ENCODE results near the gene TCEAL2.
"Not testable (repeated sequence)": the region's sequence is repeated elsewhere in the genome, so short reads cannot be mapped to it uniquely, and the experiment has no call there.

The TCEAL2 gene

DNA sequence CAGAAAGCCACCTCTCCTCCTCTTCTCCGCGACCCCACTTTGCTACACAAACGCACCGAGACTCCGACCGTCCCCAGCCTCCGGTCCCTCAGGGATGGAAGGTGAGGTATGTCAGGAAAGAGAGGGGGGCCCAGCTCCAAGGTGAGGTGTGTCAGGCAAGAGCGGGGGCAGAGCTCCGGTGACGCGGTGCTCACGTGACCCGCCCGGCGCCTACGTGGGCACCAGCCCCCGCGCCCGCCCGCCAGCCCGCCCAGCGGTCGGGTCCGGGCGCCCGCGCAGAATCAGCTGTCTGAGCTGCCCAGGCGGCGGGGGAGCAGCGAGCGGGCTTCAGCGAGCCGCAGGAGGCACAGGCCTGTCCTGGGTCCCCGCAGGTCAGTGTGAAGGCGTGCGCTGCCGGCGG, at the start of gene TCEAL2:
TSS of gene TCEAL2 (plus strand) at position 244 of the 400 bp plus-strand sequence. CDS start 1,152 bp downstream, outside the sequence.
- not testable (repeated sequence) for H3K9me3 ChIP-seq (ENCODE audit: control insufficient read depth, insufficient read depth, low read depth, low read length); H3K36me3 ChIP-seq (ENCODE audit: control insufficient read depth, insufficient read depth, low read length); H3K4me1 ChIP-seq (ENCODE audit: control insufficient read depth, insufficient read depth, low read length); H3K9ac ChIP-seq (ENCODE audit: low read length); H3K27ac ChIP-seq (ENCODE audit: low read depth, low read length)
- peaks cover 65% of the 10 kb centered on the region for H3K27me3 ChIP-seq (ENCODE audit: control insufficient read depth, insufficient read depth, low read length)
- H3K4me3 ChIP-seq (ENCODE audit: low read depth, low read length), result peak within 1 kb of the TSS; percentile 70

- Histone ChIP-seq H3K4me3 (ENCODE audit: low read depth, low read length) (no peak overlapping the region), H3K27me3 (ENCODE audit: control insufficient read depth, insufficient read depth, low read length) (peaks cover 3% of the 10 kb centered on the region; the same call in 1 of the 2 replicates), H3K36me3 (ENCODE audit: control insufficient read depth, insufficient read depth, low read length) (no peaks in the 10 kb centered on the region), H3K27ac (ENCODE audit: low read depth, low read length) (no peak overlapping the region), H3K9me3 (ENCODE audit: control insufficient read depth, insufficient read depth, low read depth, low read length) (peaks cover 11% of the 10 kb centered on the region), H3K4me1 (ENCODE audit: control insufficient read depth, insufficient read depth, low read length) (no peaks in the 10 kb centered on the region), H3K9ac (ENCODE audit: low read length) (no peak overlapping the region)
Measured at GRCh38 chrX:102077426-102077825, 48.1 kb upstream of the TCEAL2 start.

GRCh38 chrX:102085706-102086105, 39.8 kb upstream of the TCEAL2 start:
- no peak overlapping the region for H3K9ac ChIP-seq (ENCODE audit: low read length)

DNA sequence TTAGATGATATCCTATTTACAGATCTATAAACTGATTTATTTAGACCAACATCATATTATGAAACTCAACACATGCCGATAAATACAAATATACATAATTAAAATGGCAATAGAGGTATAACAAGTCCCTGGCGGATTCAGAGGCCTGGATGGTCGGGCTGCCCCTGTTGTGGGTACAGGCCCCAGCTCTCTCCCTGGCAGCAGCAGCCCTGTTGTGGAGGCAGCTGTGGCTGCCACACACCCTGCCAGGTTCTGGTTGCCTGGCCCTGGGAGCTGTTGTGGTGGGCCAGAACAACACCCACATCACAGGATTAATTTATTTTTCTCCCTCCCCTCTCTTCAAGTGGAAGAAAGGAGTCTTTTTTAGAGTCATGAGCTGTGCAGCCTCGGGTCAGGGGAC, 12.1 kb upstream of the TCEAL2 start:
- no peaks in the 10 kb centered on the region for H3K4me1 ChIP-seq (ENCODE audit: control insufficient read depth, insufficient read depth, low read length)
- no peak overlapping the region for H3K9ac ChIP-seq (ENCODE audit: low read length)
- H3K36me3 ChIP-seq (ENCODE audit: control insufficient read depth, insufficient read depth, low read length), result no peaks in the 10 kb centered on the region
- no peak overlapping the region for H3K27ac ChIP-seq (ENCODE audit: low read depth, low read length)
- H3K27me3 ChIP-seq (ENCODE audit: control insufficient read depth, insufficient read depth, low read length), result peaks cover 4% of the 10 kb centered on the region
- H3K9me3 ChIP-seq (ENCODE audit: control insufficient read depth, insufficient read depth, low read depth, low read length), result peaks cover 32% of the 10 kb centered on the region
- no peak overlapping the region for H3K4me3 ChIP-seq (ENCODE audit: low read depth, low read length)

More at GRCh38 chrX:102085706-102086105, 39.8 kb upstream of the TCEAL2 start:
- H3K27ac ChIP-seq (ENCODE audit: low read depth, low read length), result no peak overlapping the region
- H3K9me3 ChIP-seq (ENCODE audit: control insufficient read depth, insufficient read depth, low read depth, low read length), result peaks cover 6% of the 10 kb centered on the region; the same call in 1 of the 2 replicates
- no peaks in the 10 kb centered on the region for H3K4me1 ChIP-seq (ENCODE audit: control insufficient read depth, insufficient read depth, low read length)
- H3K36me3 ChIP-seq (ENCODE audit: control insufficient read depth, insufficient read depth, low read length), result no peaks in the 10 kb centered on the region
- peaks cover 3% of the 10 kb centered on the region; the same call in 1 of the 2 replicates for H3K27me3 ChIP-seq (ENCODE audit: control insufficient read depth, insufficient read depth, low read length)
- no peak overlapping the region for H3K4me3 ChIP-seq (ENCODE audit: low read depth, low read length)

DNA sequence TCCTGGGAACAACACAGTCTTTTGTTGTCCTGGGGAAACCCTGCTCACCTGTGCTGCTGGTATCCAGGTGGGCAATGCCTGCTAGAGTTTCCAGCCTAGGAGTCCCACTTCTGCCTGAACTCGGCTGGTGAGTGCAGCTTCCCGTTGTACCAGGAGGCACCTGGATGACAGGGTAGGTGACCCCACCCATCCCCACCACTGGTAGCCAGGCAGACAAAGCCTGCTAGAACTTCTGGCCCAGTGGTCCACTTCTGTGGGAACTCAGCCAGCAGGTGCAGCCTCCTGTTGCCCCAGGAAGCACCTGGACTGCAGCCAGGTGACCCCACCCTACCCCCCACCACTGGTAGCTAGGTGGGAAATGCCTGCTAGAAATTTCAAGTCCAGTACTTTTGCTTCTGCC, 9.7 kb upstream of the TCEAL2 start:
- H3K9ac ChIP-seq (ENCODE audit: low read length), result no peak overlapping the region

DNA sequence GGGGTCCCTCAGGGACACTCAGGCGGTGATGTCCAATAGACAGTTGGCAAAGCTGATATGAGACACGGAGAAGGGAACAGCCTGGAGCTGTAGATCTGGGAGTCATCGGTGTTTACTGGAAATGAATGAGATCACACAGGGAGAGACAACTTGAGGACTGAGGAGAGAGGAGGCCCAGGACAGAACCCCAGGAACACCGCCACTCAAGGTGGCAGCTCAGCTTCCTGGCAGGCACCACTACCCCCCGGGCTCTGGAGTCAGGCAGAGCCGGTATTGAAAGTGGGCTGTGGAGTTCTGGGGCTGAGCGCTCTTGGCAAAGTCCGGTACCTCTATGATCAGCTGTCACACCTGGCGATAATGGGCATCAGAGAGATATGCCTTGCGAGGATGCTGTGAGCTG, 465 bp upstream of the TCEAL2 start:
- peaks cover 61% of the 10 kb centered on the region for H3K27me3 ChIP-seq (ENCODE audit: control insufficient read depth, insufficient read depth, low read length)
- not testable (repeated sequence) for H3K9me3 ChIP-seq (ENCODE audit: control insufficient read depth, insufficient read depth, low read depth, low read length); H3K36me3 ChIP-seq (ENCODE audit: control insufficient read depth, insufficient read depth, low read length); H3K4me1 ChIP-seq (ENCODE audit: control insufficient read depth, insufficient read depth, low read length); H3K27ac ChIP-seq (ENCODE audit: low read depth, low read length); H3K9ac ChIP-seq (ENCODE audit: low read length)
- peak overlapping the region; percentile 70 for H3K4me3 ChIP-seq (ENCODE audit: low read depth, low read length)

More for the DNA sequence above, 9.7 kb upstream of the TCEAL2 start:
- Histone ChIP-seq H3K9me3 (ENCODE audit: control insufficient read depth, insufficient read depth, low read depth, low read length) (peaks cover 21% of the 10 kb centered on the region), H3K36me3 (ENCODE audit: control insufficient read depth, insufficient read depth, low read length) (no peaks in the 10 kb centered on the region), H3K4me1 (ENCODE audit: control insufficient read depth, insufficient read depth, low read length) (no peaks in the 10 kb centered on the region), H3K4me3 (ENCODE audit: low read depth, low read length) (no peak overlapping the region), H3K27ac (ENCODE audit: low read depth, low read length) (no peak overlapping the region), H3K27me3 (ENCODE audit: control insufficient read depth, insufficient read depth, low read length) (peaks cover 11% of the 10 kb centered on the region)

GRCh38 chrX:102126080-102126818, 770 bp downstream of the TCEAL2 start:
- H3K4me3 ChIP-seq (ENCODE audit: low read depth, low read length), result peak overlapping the region; percentile 70

DNA sequence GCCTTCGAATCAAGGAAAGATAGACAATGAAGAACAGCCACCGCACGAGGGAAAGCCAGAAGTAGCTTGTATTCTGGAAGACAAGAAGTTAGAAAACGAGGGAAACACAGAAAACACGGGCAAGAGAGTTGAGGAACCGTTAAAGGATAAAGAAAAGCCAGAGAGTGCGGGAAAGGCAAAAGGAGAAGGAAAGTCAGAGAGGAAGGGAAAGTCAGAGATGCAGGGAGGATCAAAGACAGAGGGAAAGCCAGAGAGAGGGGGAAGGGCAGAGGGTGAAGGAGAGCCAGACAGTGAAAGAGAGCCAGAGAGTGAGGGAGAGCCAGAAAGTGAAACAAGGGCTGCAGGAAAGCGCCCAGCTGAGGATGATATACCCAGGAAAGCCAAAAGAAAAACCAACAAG, 1.4 kb downstream of the TCEAL2 start:
- Histone ChIP-seq H3K27ac (ENCODE audit: low read depth, low read length) (no peak overlapping the region), H3K27me3 (ENCODE audit: control insufficient read depth, insufficient read depth, low read length) (peaks cover 71% of the 10 kb centered on the region), H3K4me3 (ENCODE audit: low read depth, low read length) (peak overlapping the region; percentile 70; the same call in 1 of the 2 replicates), H3K9me3 (ENCODE audit: control insufficient read depth, insufficient read depth, low read depth, low read length) (no peaks in the 10 kb centered on the region), H3K36me3 (ENCODE audit: control insufficient read depth, insufficient read depth, low read length) (no peaks in the 10 kb centered on the region), H3K9ac (ENCODE audit: low read length) (no peak overlapping the region), H3K4me1 (ENCODE audit: control insufficient read depth, insufficient read depth, low read length) (no peaks in the 10 kb centered on the region; the same call in 1 of the 2 replicates)

More at GRCh38 chrX:102126080-102126818, 770 bp downstream of the TCEAL2 start:
- H3K4me1 ChIP-seq (ENCODE audit: control insufficient read depth, insufficient read depth, low read length); H3K9ac ChIP-seq (ENCODE audit: low read length); H3K36me3 ChIP-seq (ENCODE audit: control insufficient read depth, insufficient read depth, low read length); H3K9me3 ChIP-seq (ENCODE audit: control insufficient read depth, insufficient read depth, low read depth, low read length); H3K27ac ChIP-seq (ENCODE audit: low read depth, low read length): not testable (repeated sequence)
- peaks cover 66% of the 10 kb centered on the region for H3K27me3 ChIP-seq (ENCODE audit: control insufficient read depth, insufficient read depth, low read length)

DNA sequence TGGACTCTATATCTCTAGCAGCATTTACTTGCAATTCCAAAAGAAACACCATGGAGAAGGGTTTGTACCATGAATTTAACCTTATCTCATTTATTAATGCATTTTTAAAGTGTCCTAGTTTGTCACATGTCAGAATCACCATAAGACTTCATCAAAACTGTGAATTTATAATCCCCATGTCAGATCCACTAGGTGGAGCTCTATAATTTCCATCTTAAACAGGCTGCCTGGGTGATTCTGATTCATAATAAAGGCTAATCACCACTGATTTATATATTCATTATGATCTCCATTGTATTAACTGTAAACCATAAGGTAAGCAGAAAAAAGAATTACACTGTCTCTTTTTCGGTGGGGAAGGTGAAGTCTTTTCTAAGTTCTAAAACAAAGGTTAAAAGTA, 4.0 kb downstream of the TCEAL2 start:
- H3K9ac ChIP-seq (ENCODE audit: low read length), result no peak overlapping the region
- H3K27me3 ChIP-seq (ENCODE audit: control insufficient read depth, insufficient read depth, low read length), result peaks cover 68% of the 10 kb centered on the region
- H3K4me1 ChIP-seq (ENCODE audit: control insufficient read depth, insufficient read depth, low read length), result no peaks in the 10 kb centered on the region; the same call in 1 of the 2 replicates
- H3K36me3 ChIP-seq (ENCODE audit: control insufficient read depth, insufficient read depth, low read length), result no peaks in the 10 kb centered on the region
- H3K9me3 ChIP-seq (ENCODE audit: control insufficient read depth, insufficient read depth, low read depth, low read length), result no peaks in the 10 kb centered on the region
- no peak overlapping the region for H3K27ac ChIP-seq (ENCODE audit: low read depth, low read length)
- no peak overlapping the region for H3K4me3 ChIP-seq (ENCODE audit: low read depth, low read length)

DNA sequence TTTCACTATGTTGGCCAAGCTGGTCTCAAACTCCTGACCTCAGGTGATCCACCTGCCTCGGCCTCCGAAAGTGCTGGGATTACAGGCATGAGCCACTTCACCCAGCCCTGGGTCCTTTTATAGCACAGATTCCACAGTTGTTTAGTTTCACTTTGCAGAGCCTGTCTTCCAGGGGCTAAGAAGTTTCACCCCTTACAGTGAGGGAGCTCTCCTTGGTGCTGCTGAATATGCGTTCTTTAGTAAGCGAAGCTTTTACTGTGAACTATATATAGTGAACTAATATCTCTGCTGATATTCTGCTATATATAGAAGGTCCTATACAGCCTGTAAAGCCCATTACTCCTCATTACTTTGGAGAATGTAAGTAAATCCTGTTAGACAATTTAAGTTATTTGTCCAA, 12.6 kb downstream of the TCEAL2 start:
- H3K4me1 ChIP-seq (ENCODE audit: control insufficient read depth, insufficient read depth, low read length), result no peaks in the 10 kb centered on the region
- peaks cover 54% of the 10 kb centered on the region for H3K27me3 ChIP-seq (ENCODE audit: control insufficient read depth, insufficient read depth, low read length)
- no peak overlapping the region for H3K27ac ChIP-seq (ENCODE audit: low read depth, low read length)
- no peaks in the 10 kb centered on the region; the same call in 1 of the 2 replicates for H3K9me3 ChIP-seq (ENCODE audit: control insufficient read depth, insufficient read depth, low read depth, low read length)
- no peak overlapping the region for H3K4me3 ChIP-seq (ENCODE audit: low read depth, low read length)
- no peaks in the 10 kb centered on the region for H3K36me3 ChIP-seq (ENCODE audit: control insufficient read depth, insufficient read depth, low read length)
- no peak overlapping the region for H3K9ac ChIP-seq (ENCODE audit: low read length)

DNA sequence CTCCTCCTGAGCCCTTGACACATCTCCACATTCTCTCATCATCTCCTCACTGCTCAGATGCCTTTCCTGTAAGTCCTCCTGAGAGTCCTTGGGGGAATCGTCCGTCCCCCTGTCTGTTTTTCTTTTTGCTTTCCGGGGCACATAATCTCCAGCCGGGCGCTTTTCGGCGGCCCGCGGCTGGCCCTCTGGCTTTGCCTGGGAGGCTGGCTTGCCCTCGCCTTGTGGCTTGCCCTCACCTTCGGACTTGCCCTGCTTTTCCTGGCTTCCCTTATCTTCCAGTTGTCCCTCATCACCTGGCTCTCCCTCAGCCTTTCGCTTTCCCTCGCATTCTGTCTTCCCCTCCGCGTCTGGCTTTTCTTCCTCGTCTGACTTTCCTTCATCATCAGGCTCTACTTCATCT, 15.4 kb downstream of the TCEAL2 start:
- not testable (repeated sequence) for H3K9ac ChIP-seq (ENCODE audit: low read length); H3K36me3 ChIP-seq (ENCODE audit: control insufficient read depth, insufficient read depth, low read length); H3K4me1 ChIP-seq (ENCODE audit: control insufficient read depth, insufficient read depth, low read length); H3K27ac ChIP-seq (ENCODE audit: low read depth, low read length); H3K9me3 ChIP-seq (ENCODE audit: control insufficient read depth, insufficient read depth, low read depth, low read length); H3K4me3 ChIP-seq (ENCODE audit: low read depth, low read length)
- peaks cover 47% of the 10 kb centered on the region for H3K27me3 ChIP-seq (ENCODE audit: control insufficient read depth, insufficient read depth, low read length)
